Esophagus muscularis mucosa (tissue), 4 donors: Measurements from ENCODE around the gene TAAR8.

Experiments used
- CTCF ChIP-seq, 3 experiments: fragments of 200-600 bp in 2 of 3; fragments of 450-650 bp in 1 of 3; sonication (generic) in 2 of 3; IDR thresholded peaks; one replicate each; pipeline ENCODE4 v1.5.1; 2017 to 2019; ENCODE audit warnings: antibody characterized with exemption in 3 of 3, mild to moderate bottlenecking in 2 of 3, moderate library complexity in 1 of 3
- EP300 ChIP-seq: sonication (generic); formaldehyde crosslinking; IDR thresholded peaks from one replicate; pipeline ENCODE4 v1.6.1; 2017; ENCODE audit warnings: antibody characterized with exemption
- POLR2A ChIP-seq: fragments of 450-650 bp; IDR thresholded peaks from one replicate; pipeline ENCODE4 v1.6.1; 2017; ENCODE audit warnings: antibody characterized with exemption, moderate library complexity, mild to moderate bottlenecking, low read depth

GRCh38 chr6:132566404-132566803 is 13.9 kb downstream of the TAAR8 start:
- no peak for TF ChIP-seq CTCF (IDR thresholded peaks at IDR 0.05)
- TF ChIP-seq POLR2A, result no peak
- no peak for TF ChIP-seq EP300
